ENCODE measurements around the gene MYPN. TPM values are rescaled to one million over a fixed set of nuclear protein-coding genes. Genes with fewer than 3 reads are reported as not detected.
A peak's percentile ranks its signal among the peaks of the same experiment; 100 is the strongest.
"Not testable (repeated sequence)": the region's sequence is repeated elsewhere in the genome, so short reads cannot be mapped to it uniquely, and the experiment has no call there.

Gene MYPN
- total RNA-seq, 2 experiments from 2014 or later, result not detected

DNA sequence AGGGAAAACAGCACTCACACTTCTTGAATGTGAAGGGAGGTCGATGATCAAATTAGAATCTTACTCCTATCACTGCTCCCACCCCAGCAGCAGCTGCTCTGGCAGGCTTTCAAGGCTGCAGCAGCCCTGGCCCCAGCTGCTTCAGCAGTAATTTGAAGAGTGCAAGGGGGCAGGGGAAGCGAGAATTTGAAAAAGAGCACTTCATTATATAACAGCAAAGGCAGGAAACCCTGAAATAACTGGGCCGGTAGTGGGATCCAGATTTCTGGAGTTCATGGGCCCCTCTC lies 44.9 kb downstream of the MYPN start:
- TF ChIP-seq, protein P1, sequence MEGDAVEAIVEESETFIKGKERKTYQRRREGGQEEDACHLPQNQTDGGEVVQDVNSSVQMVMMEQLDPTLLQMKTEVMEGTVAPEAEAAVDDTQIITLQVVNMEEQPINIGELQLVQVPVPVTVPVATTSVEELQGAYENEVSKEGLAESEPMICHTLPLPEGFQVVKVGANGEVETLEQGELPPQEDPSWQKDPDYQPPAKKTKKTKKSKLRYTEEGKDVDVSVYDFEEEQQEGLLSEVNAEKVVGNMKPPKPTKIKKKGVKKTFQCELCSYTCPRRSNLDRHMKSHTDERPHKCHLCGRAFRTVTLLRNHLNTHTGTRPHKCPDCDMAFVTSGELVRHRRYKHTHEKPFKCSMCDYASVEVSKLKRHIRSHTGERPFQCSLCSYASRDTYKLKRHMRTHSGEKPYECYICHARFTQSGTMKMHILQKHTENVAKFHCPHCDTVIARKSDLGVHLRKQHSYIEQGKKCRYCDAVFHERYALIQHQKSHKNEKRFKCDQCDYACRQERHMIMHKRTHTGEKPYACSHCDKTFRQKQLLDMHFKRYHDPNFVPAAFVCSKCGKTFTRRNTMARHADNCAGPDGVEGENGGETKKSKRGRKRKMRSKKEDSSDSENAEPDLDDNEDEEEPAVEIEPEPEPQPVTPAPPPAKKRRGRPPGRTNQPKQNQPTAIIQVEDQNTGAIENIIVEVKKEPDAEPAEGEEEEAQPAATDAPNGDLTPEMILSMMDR (IDR thresholded peaks at IDR 0.05), result no peak
- ATAC-seq (ENCODE audit: poor library complexity), result no peak
- H3K4me1 ChIP-seq (ENCODE audit: insufficient read depth, low read length), result no peaks in the 10 kb centered on the region
- no peaks in the 10 kb centered on the region for H3K36me3 ChIP-seq (ENCODE audit: insufficient read depth, low read length)
- H3K27me3 Mint-ChIP-seq, result peaks cover 13% of the 10 kb centered on the region
- H3K27ac Mint-ChIP-seq, result no peak overlapping the region
- CTCF ChIA-PET, result interaction anchor here (5.0 kb wide), 1 partner anchor 299 kb away, joined by 34 read pairs; no protein-coding TSS in a partner anchor
- DNase-seq, result no peak
- intact Hi-C loops (cut with DNase I, micrococcal nuclease), result loop anchor here in 1 of 2 experiments (10.0 kb wide), 1 partner anchor 459 kb away; the partner anchor contains the start of gene CTNNA3
- no peaks in the 10 kb centered on the region for H3K9me3 ChIP-seq (ENCODE audit: control insufficient read depth in 1 of 2, insufficient read depth in 1 of 2, low read length in 2 of 2)
- POLR2A ChIA-PET, result no interaction called here
- H3K4me3 ChIP-seq (ENCODE audit: low read length), result no peak overlapping the region
- no peaks in the 10 kb centered on the region for H3K9me3 Mint-ChIP-seq
- no peaks in the 10 kb centered on the region for H3K4me1 Mint-ChIP-seq (ENCODE audit: low read depth)
- H3K36me3 Mint-ChIP-seq (ENCODE audit: low read depth), result no peaks in the 10 kb centered on the region
- H3K27ac ChIP-seq (ENCODE audit: low read depth in 1 of 2, low read length in 2 of 2), result no peak overlapping the region
- no peaks in the 10 kb centered on the region for H3K27me3 ChIP-seq (ENCODE audit: control insufficient read depth in 1 of 2, insufficient read depth in 2 of 2, low read length in 2 of 2)
- H3K4me3 Mint-ChIP-seq, result no peak overlapping the region

DNA sequence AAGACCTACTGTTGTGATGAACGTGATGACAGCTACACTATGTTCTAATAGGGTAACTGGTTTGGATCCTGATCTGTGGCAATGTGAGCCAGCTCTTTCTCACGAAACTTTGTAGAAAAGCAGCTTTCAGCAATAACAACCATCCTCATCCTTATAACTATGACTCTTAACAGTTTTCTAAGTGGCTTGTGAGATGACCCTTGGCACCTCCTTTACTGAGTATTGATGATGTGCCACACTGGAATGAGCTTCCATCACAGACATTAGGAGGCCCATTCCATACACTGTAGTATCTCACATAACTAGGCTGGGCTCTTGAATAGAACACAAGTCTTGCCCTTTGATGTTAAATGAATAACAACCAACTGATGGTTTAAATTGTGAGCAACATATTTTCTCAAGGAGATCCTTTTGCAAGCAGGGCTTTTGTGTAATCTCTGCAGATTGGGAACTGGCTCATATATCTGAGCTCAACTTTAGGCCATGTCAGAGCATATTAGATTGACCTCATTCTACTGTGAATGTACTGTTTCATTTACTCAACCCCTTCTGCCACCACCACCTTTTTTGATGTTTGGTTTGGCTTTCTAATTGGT lies 46.4 kb downstream of the MYPN start:
- Mint-ChIP-seq H3K4me3 (no peak overlapping the region), H3K27me3 (peaks cover 13% of the 10 kb centered on the region), H3K27ac (no peak overlapping the region), H3K9me3 (no peaks in the 10 kb centered on the region), H3K36me3 (ENCODE audit: low read depth) (no peaks in the 10 kb centered on the region), H3K4me1 (ENCODE audit: low read depth) (no peaks in the 10 kb centered on the region)
- H3K27ac ChIP-seq (ENCODE audit: low read depth in 1 of 2, low read length in 2 of 2), result no peak overlapping the region
- no peak for ATAC-seq (ENCODE audit: poor library complexity)
- H3K9me3 ChIP-seq (ENCODE audit: control insufficient read depth in 1 of 2, insufficient read depth in 1 of 2, low read length in 2 of 2), result no peaks in the 10 kb centered on the region
- no peak overlapping the region for H3K4me3 ChIP-seq (ENCODE audit: low read length)
- no peak for DNase-seq
- ChIA-PET POLR2A (interaction anchor here (1.9 kb wide), 1 partner anchor 301 kb away, joined by 4 read pairs; no protein-coding TSS in a partner anchor), CTCF (interaction anchor here (5.0 kb wide), 1 partner anchor 300 kb away, joined by 34 read pairs; no protein-coding TSS in a partner anchor)
- no peaks in the 10 kb centered on the region for H3K36me3 ChIP-seq (ENCODE audit: insufficient read depth, low read length)
- TF ChIP-seq, protein P1 (IDR thresholded peaks at IDR 0.05), result no peak
- H3K27me3 ChIP-seq (ENCODE audit: control insufficient read depth in 1 of 2, insufficient read depth in 2 of 2, low read length in 2 of 2), result no peaks in the 10 kb centered on the region
- no peaks in the 10 kb centered on the region for H3K4me1 ChIP-seq (ENCODE audit: insufficient read depth, low read length)
- intact Hi-C loops (cut with DNase I, micrococcal nuclease), result loop anchor here (1.0 to 10.0 kb wide), 5 partner anchors 299 to 461 kb away; partner anchors contain the start of gene CTNNA3 (in 1 of the 2)

DNA sequence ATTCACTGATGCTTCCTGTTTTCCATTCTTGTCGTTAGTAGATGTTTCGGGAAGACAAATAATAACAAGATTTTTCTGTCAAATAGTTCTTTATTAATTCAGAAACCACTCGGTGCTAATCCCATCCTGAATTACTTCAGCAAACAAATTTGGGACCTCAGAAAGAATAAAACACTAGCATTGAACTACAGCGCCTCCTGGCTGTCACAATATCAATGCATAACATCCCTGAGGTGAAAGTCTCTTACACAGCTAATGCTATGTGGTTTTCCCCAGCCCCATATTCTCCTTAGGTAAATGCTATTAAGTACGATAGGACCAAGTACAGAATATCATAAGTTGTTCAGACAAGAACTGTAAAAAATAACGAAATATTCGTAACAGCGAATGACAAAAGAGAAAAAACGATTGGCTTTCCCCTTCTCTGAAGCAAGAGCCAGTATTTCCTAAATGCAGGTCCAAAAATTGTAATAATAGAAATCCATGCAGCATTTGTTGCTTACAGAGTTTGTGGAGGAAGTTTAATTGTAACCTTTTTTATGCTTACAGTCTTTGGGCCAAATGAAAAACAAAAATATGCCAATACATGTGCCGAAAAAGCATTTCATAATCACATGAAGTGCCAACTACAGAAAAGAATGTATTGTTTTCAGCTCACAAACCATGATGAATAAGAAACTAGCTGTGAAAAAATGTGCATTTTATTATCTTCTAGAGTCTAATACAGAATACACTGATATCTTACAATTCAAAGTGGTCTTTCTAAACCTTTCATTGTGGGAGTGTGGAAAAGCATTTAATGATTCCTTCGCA lies 47.3 kb downstream of the MYPN start:
- DNase-seq (peak; percentile 16 to 80 (median 46)), ATAC-seq (ENCODE audit: poor library complexity) (peak; percentile 62)
- Histone ChIP-seq H3K27me3 (ENCODE audit: control insufficient read depth in 1 of 2, insufficient read depth in 2 of 2, low read length in 2 of 2) (no peaks in the 10 kb centered on the region), H3K4me1 (ENCODE audit: insufficient read depth, low read length) (no peaks in the 10 kb centered on the region), H3K36me3 (ENCODE audit: insufficient read depth, low read length) (no peaks in the 10 kb centered on the region), H3K9me3 (ENCODE audit: control insufficient read depth in 1 of 2, insufficient read depth in 1 of 2, low read length in 2 of 2) (no peaks in the 10 kb centered on the region), H3K4me3 (ENCODE audit: low read length) (no peak overlapping the region), H3K27ac (ENCODE audit: low read depth in 1 of 2, low read length in 2 of 2) (no peak overlapping the region)
- TF ChIP-seq, protein P1 (IDR thresholded peaks at IDR 0.05), result peak; percentile 88
- no peaks in the 10 kb centered on the region for H3K36me3 Mint-ChIP-seq (ENCODE audit: low read depth)
- no peaks in the 10 kb centered on the region for H3K4me1 Mint-ChIP-seq (ENCODE audit: low read depth)
- H3K9me3 Mint-ChIP-seq, result no peaks in the 10 kb centered on the region
- H3K27me3 Mint-ChIP-seq, result peaks cover 13% of the 10 kb centered on the region
- no peak overlapping the region for H3K4me3 Mint-ChIP-seq
- intact Hi-C loops (cut with DNase I, micrococcal nuclease), result loop anchor here (1.0 to 10.0 kb wide), 5 partner anchors 300 to 462 kb away; partner anchors contain the start of gene CTNNA3 (in 1 of the 2)
- POLR2A ChIA-PET, result interaction anchor here (0.6 to 1.9 kb wide), 2 partner anchors 288 to 302 kb away, joined by 3 to 4 read pairs; no protein-coding TSS in a partner anchor
- H3K27ac Mint-ChIP-seq, result no peak overlapping the region
- CTCF ChIA-PET, result interaction anchor here (0.6 to 5.0 kb wide), 3 partner anchors 301 to 368 kb away, joined by 4 to 34 read pairs (median 12); no protein-coding TSS in a partner anchor

DNA sequence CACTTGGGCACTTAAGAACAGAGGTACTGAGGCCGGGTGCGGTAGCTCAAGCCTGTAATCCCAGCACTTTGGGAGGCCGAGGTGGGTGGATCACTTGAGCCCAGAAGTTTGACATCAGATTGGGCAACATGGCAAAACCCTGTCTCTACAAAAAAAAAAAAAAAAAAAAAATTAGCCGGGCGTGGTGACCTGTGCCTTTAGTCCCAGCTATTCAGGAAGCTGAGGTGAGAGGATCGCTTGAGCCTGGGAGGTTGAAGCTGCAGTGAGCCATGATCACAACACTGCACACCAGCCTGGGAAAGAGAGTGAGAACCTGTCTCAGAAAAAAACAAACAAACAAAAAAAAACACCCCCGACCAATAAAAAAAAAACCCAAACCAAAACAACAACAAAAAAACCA lies 48.2 kb downstream of the MYPN start:
- not testable (repeated sequence) for H3K27ac Mint-ChIP-seq; H3K4me1 ChIP-seq (ENCODE audit: insufficient read depth, low read length); H3K36me3 Mint-ChIP-seq (ENCODE audit: low read depth); H3K4me3 Mint-ChIP-seq; H3K9me3 ChIP-seq (ENCODE audit: control insufficient read depth in 1 of 2, insufficient read depth in 1 of 2, low read length in 2 of 2); DNase-seq; ATAC-seq (ENCODE audit: poor library complexity); H3K9me3 Mint-ChIP-seq; H3K4me3 ChIP-seq (ENCODE audit: low read length); H3K27me3 ChIP-seq (ENCODE audit: control insufficient read depth in 1 of 2, insufficient read depth in 2 of 2, low read length in 2 of 2); H3K4me1 Mint-ChIP-seq (ENCODE audit: low read depth); H3K27ac ChIP-seq (ENCODE audit: low read depth in 1 of 2, low read length in 2 of 2); H3K36me3 ChIP-seq (ENCODE audit: insufficient read depth, low read length)
- CTCF ChIA-PET, result interaction anchor here (1.2 to 5.0 kb wide), 3 partner anchors 12 to 369 kb away, joined by 3 to 34 read pairs (median 12); no protein-coding TSS in a partner anchor
- intact Hi-C loops (cut with DNase I, micrococcal nuclease), result loop anchor here in 1 of 2 experiments (2.0 to 10.0 kb wide), 2 partner anchors 369 to 463 kb away; partner anchors contain the start of gene CTNNA3
- POLR2A ChIA-PET, result interaction anchor here (0.7 kb wide), 1 partner anchor 238 kb away, joined by 3 read pairs; no protein-coding TSS in a partner anchor
- peaks cover 13% of the 10 kb centered on the region for H3K27me3 Mint-ChIP-seq

All from CD4-positive, alpha-beta T cell (primary cell).